HG02938 (cell line): ENCODE data around the gene MBD5.
A peak's percentile ranks its signal among the peaks of the same experiment; 100 is the strongest.

ENCODE experiments used
- ATAC-seq: cut with Tn5 transposase; IDR thresholded peaks from one replicate; pipeline ENCODE4 v1.9.1; 2021; ENCODE audit warnings: mild to moderate bottlenecking, moderate library complexity; ENCODE audit not compliant: unreplicated experiment

MBD5 gene

GRCh38 chr2:148451046-148451445 lies 430.2 kb downstream of the MBD5 start:
- no peak for ATAC-seq

GRCh38 chr2:148455791-148456190 lies 434.9 kb downstream of the MBD5 start:
- ATAC-seq, result no peak

- ATAC-seq, result no peak
Measured at GRCh38 chr2:148458171-148458570, 437.3 kb downstream of the MBD5 start.

- ATAC-seq, result no peak
Measured at GRCh38 chr2:148459377-148459778, 438.5 kb downstream of the MBD5 start.

- no peak for ATAC-seq
Measured at GRCh38 chr2:148461876-148462275, 441.0 kb downstream of the MBD5 start.

- no peak for ATAC-seq
Measured at GRCh38 chr2:148475626-148476025, 454.7 kb downstream of the MBD5 start.

- no peak for ATAC-seq
Measured at GRCh38 chr2:148479398-148479797, 458.5 kb downstream of the MBD5 start.

GRCh38 chr2:148483665-148484064 lies 462.8 kb downstream of the MBD5 start:
- ATAC-seq, result no peak

- no peak for ATAC-seq
Measured at GRCh38 chr2:148484066-148484465, 463.2 kb downstream of the MBD5 start.

- no peak for ATAC-seq
Measured at GRCh38 chr2:148486655-148487054, 465.8 kb downstream of the MBD5 start.

GRCh38 chr2:148487439-148487838 lies 466.5 kb downstream of the MBD5 start:
- ATAC-seq, result no peak

GRCh38 chr2:148490840-148491439 lies 470.0 kb downstream of the MBD5 start:
- no peak for ATAC-seq

GRCh38 chr2:148493822-148494563 lies 473.1 kb downstream of the MBD5 start:
- ATAC-seq, result peak; percentile 62

- ATAC-seq, result no peak
Measured at GRCh38 chr2:148495586-148495985, 474.7 kb downstream of the MBD5 start.

- no peak for ATAC-seq
Measured at GRCh38 chr2:148501545-148501944, 480.7 kb downstream of the MBD5 start.

GRCh38 chr2:148503516-148503915 lies 482.6 kb downstream of the MBD5 start:
- ATAC-seq, result no peak

- ATAC-seq, result no peak
Measured at GRCh38 chr2:148507970-148508369, 487.1 kb downstream of the MBD5 start.

- ATAC-seq, result no peak
Measured at GRCh38 chr2:148508878-148509287, 488.0 kb downstream of the MBD5 start.

- peak; percentile 99 for ATAC-seq
Measured at GRCh38 chr2:148509288-148509902, 488.5 kb downstream of the MBD5 start.

GRCh38 chr2:148511883-148512282 lies 491.0 kb downstream of the MBD5 start:
- no peak for ATAC-seq

- ATAC-seq, result no peak
Measured at GRCh38 chr2:148512501-148512900, 491.6 kb downstream of the MBD5 start.

GRCh38 chr2:148513427-148513826 lies 492.5 kb downstream of the MBD5 start:
- ATAC-seq, result no peak
